Spleen (tissue), 3 donors: Measurements from ENCODE around the gene GABRA5.

Experiments used
- POLR2A ChIP-seq, 3 donors: fragments of 450-650 bp; IDR thresholded peaks; one replicate each; pipeline ENCODE4 v1.5.1; 2017; ENCODE audit warnings: antibody characterized with exemption in 3 of 3, mild to moderate bottlenecking in 1 of 3
- POLR2AphosphoS5 ChIP-seq, 3 donors: sonication (generic); formaldehyde crosslinking; IDR thresholded peaks; one replicate each; pipeline ENCODE4 v1.5.1; 2017; ENCODE audit warnings: antibody characterized with exemption in 3 of 3

DNA sequence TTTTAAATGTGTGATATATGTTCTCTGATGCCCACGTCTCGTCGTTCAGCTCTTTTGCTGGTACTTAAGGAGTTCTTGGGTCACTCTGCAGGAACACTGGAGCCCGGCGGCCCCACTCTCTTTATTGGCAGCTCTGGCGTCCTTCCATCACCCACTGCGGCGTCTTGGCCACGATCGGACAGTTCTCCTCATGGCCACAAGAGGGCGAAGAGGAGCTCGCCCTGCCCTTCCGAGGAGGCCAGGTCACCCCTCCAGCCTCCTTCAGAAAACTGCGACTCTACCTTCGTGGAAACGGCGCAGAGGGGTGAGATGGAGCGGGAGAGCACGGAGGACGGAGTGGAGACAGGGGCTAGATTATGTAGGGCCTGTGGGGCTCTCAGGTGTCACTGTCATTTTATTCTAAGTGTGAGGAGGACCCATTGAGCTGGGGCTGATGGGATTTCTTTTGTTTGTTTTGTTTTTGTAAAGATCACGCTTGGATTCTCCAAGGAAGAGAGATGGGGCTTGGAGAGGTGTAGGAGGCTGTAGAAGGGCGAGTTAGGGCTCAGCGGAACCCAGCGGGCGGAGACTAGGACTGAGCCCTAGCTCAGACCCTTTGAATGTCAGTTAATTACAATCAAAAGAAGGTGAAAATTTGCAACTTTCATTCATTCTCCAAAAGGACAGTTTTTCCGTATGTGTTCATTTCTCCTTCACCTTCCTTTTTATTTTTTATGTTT is 28.0 kb upstream of the GABRA5 start:
- TF ChIP-seq POLR2AphosphoS5 (IDR thresholded peaks at IDR 0.05): no peak
- TF ChIP-seq POLR2A (IDR thresholded peaks at IDR 0.05): no peak
